IMR-90 (cell line): ENCODE measurements around the gene NLRP10.

Experiments
- CEBPB ChIP-seq: IDR thresholded peaks from 2 replicates; pipeline ENCODE4 v1.6.1; 2012; ENCODE audit warnings: low read depth, low read length, improper control_type of control experiment
- CHD1 ChIP-seq: IDR thresholded peaks from 2 replicates; pipeline ENCODE4 v1.6.1; 2012; ENCODE audit warnings: low read depth, low read length, improper control_type of control experiment
- FOS ChIP-seq: fragments of 150-350 bp; IDR thresholded peaks from 2 replicates; pipeline ENCODE4 v1.6.1; 2016; ENCODE audit warnings: low read depth, low read length
- MAFK ChIP-seq: IDR thresholded peaks from 2 replicates; pipeline ENCODE4 v1.6.1; 2012; ENCODE audit warnings: low read depth, low read length, improper control_type of control experiment
- MAZ ChIP-seq: IDR thresholded peaks from 2 replicates; pipeline ENCODE4 v1.6.1; 2012; ENCODE audit warnings: low read depth, mild to moderate bottlenecking, low read length, improper control_type of control experiment, moderate library complexity, borderline replicate concordance
- POLR2A ChIP-seq: IDR thresholded peaks from 2 replicates; pipeline ENCODE4 v1.6.1; 2012; ENCODE audit warnings: mild to moderate bottlenecking, low read depth, low read length
- RCOR1 ChIP-seq: IDR thresholded peaks from 2 replicates; pipeline ENCODE4 v1.6.1; 2012; ENCODE audit warnings: mild to moderate bottlenecking, low read length, improper control_type of control experiment; ENCODE audit not compliant: insufficient replicate concordance
- RFX5 ChIP-seq: IDR thresholded peaks from 2 replicates; pipeline ENCODE4 v1.8.0; 2012; ENCODE audit warnings: low read depth, mild to moderate bottlenecking, low read length, moderate library complexity
- SMC3 ChIP-seq: fragments of 150-350 bp; IDR thresholded peaks from 2 replicates; pipeline ENCODE4 v1.6.1; 2016; ENCODE audit warnings: low read depth, mild to moderate bottlenecking, antibody characterized with exemption, low read length, moderate library complexity
- TF ChIP-seq, protein P1 (sequence below): conservative IDR thresholded peaks from 2 replicates; pipeline ENCODE4 v1.5.1; 2012; ENCODE audit warnings: mild to moderate bottlenecking, low read depth, low read length, improper control_type of control experiment
- TF ChIP-seq, protein P2 (sequence below): fragments of 150-350 bp; IDR thresholded peaks from 2 replicates; pipeline ENCODE4 v1.6.1; 2016; ENCODE audit warnings: low read depth, mild to moderate bottlenecking, low read length, moderate library complexity, borderline replicate concordance
- TF ChIP-seq, protein P3 (sequence below): fragments of 150-350 bp; IDR thresholded peaks from 2 replicates; pipeline ENCODE4 v1.6.1; 2017; ENCODE audit warnings: mild to moderate bottlenecking, antibody characterized with exemption, low read length, low read depth

DNA sequence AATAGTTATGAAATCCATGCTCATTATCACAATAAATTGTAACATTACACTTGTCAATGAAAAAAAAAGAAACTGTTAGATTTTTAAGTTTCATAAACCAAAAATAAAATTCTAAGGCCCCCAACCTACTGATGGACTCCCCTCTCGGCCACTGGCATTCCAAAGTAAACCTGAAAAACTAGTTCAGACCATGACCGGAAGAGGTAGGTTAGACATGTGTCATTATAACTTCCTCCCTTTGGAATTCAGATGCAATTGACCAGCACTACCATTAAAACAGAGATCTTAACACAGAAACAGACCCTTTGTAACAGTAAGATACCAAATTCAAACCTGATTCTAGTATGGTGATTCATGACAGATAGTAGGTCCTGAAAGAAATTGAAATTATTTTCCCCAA is 47.1 kb downstream of the NLRP10 start:
- TF ChIP-seq CEBPB = no peak
- no peak for TF ChIP-seq POLR2A
- TF ChIP-seq, protein P1, sequence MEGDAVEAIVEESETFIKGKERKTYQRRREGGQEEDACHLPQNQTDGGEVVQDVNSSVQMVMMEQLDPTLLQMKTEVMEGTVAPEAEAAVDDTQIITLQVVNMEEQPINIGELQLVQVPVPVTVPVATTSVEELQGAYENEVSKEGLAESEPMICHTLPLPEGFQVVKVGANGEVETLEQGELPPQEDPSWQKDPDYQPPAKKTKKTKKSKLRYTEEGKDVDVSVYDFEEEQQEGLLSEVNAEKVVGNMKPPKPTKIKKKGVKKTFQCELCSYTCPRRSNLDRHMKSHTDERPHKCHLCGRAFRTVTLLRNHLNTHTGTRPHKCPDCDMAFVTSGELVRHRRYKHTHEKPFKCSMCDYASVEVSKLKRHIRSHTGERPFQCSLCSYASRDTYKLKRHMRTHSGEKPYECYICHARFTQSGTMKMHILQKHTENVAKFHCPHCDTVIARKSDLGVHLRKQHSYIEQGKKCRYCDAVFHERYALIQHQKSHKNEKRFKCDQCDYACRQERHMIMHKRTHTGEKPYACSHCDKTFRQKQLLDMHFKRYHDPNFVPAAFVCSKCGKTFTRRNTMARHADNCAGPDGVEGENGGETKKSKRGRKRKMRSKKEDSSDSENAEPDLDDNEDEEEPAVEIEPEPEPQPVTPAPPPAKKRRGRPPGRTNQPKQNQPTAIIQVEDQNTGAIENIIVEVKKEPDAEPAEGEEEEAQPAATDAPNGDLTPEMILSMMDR = no peak
- TF ChIP-seq RFX5 = no peak
- no peak for TF ChIP-seq CHD1
- TF ChIP-seq RCOR1 = no peak
- TF ChIP-seq, protein P2, sequence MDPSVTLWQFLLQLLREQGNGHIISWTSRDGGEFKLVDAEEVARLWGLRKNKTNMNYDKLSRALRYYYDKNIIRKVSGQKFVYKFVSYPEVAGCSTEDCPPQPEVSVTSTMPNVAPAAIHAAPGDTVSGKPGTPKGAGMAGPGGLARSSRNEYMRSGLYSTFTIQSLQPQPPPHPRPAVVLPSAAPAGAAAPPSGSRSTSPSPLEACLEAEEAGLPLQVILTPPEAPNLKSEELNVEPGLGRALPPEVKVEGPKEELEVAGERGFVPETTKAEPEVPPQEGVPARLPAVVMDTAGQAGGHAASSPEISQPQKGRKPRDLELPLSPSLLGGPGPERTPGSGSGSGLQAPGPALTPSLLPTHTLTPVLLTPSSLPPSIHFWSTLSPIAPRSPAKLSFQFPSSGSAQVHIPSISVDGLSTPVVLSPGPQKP = no peak
- TF ChIP-seq MAZ = no peak
- TF ChIP-seq, protein P3, sequence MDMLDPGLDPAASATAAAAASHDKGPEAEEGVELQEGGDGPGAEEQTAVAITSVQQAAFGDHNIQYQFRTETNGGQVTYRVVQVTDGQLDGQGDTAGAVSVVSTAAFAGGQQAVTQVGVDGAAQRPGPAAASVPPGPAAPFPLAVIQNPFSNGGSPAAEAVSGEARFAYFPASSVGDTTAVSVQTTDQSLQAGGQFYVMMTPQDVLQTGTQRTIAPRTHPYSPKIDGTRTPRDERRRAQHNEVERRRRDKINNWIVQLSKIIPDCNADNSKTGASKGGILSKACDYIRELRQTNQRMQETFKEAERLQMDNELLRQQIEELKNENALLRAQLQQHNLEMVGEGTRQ = no peak
- no peak for TF ChIP-seq SMC3
- TF ChIP-seq FOS = no peak
- no peak for TF ChIP-seq MAFK
